BJ (cell line): ENCODE results near the gene HPN. TPM values are rescaled to one million over a fixed set of nuclear protein-coding genes. Genes with fewer than 3 reads are reported as not detected.
"Not testable (repeated sequence)": the region's sequence is repeated elsewhere in the genome, so short reads cannot be mapped to it uniquely, and the experiment has no call there.

Source experiments
- CTCF ChIA-PET: fragments of 350-600 bp; formaldehyde crosslinking; extraction: SDS; loops from one replicate; lab custom pipeline; 2021; ENCODE audit warnings: antibody characterized with exemption, inconsistent platforms; lab: Yijun Ruan, JAX
- POLR2A ChIA-PET: fragments of 300-600 bp; sonication (Branson Sonifier 250); formaldehyde crosslinking; extraction: SDS; loops from one replicate; lab custom pipeline; 2021; ENCODE audit warnings: antibody characterized with exemption; lab: Charles Lee
- DNase-seq: peaks from one replicate; pipeline ENCODE4 v3.0.0-alpha.2; 2011; ENCODE audit warnings: low read depth
- H3K27me3 ChIP-seq: 2 replicates; pipeline ENCODE4 v1.6.0; 2011; ENCODE audit warnings: low read length; ENCODE audit not compliant: control insufficient read depth, insufficient read depth
- H3K36me3 ChIP-seq: 2 replicates; pipeline ENCODE4 v1.5.1; 2011; ENCODE audit warnings: low read length; ENCODE audit not compliant: control insufficient read depth, insufficient read depth
- H3K4me3 ChIP-seq: 2 replicates; pipeline ENCODE4 v1.5.1; 2011; ENCODE audit warnings: low read depth, mild to moderate bottlenecking, control low read depth, low read length
- polyA plus RNA-seq: library from polyadenylated mRNA; depleted of rRNA; stranded (reverse); fragments of >200 nt; gene quantifications from 2 replicates; pipeline ENCODE4 v1.2.3, GENCODE V29; 2011
- TF ChIP-seq, protein P1 (sequence below): IDR thresholded peaks from 2 replicates; pipeline ENCODE4 v1.5.1; 2011; ENCODE audit warnings: low read depth, mild to moderate bottlenecking, control low read depth, inconsistent platforms, low read length, moderate library complexity; ENCODE audit not compliant: insufficient read depth

Gene HPN
- polyA plus RNA-seq, 1 experiment, result not detected

DNA sequence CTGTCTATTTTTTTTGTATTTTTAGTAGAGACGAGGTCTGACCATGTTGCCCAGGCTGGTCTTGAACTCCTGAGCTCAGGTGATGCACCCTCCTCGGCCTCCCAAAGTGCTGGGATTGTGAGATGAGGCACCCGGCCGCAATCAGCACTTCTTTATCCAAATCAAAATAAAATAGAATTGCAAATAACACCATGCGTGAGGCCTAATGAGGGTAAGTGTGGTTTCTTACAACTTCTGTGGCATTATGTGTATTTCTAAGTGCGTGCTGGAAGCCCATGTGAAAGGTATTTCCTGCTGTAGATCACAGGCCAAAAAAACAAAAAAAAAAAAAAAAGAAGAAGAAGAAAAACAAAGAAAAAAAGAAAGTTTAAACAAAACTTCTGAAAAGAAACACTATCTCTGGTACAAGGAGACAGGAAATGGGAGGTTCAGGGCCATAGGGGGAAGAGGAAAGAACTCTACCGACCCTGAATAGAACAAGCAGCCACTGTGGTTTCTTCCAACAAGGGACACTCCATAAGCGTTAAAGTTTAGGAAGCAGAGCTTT, 44.4 kb upstream of the HPN start:
- POLR2A ChIA-PET, result no interaction called here

DNA sequence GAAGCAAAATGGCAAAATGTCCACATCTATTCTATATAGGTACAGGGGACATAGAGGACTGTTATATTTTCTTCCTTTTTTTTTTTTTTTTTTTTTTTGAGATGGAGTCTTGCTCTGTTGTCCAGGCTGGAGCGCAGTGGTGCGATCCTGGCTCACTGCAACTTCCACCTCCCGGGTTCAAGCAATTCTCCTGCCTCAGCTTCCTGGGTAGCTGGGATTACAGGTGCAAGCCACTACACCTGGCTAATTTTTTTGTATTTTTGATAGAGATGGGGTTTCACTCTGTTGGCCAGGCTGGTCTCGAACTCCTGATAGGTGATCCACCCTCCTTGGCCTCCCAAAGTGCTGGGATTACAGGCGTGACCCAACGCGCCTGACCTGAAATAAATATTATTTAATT, 43.3 kb upstream of the HPN start:
- H3K36me3 ChIP-seq, POLR2A ChIA-PET, DNase-seq, H3K4me3 ChIP-seq, H3K27me3 ChIP-seq: not testable (repeated sequence)
- CTCF ChIA-PET, result interaction anchor here (1.4 kb wide), 1 partner anchor 46 kb away, joined by 3 read pairs; no protein-coding TSS in a partner anchor

More for the DNA sequence above, 44.4 kb upstream of the HPN start:
- TF ChIP-seq, protein P1, sequence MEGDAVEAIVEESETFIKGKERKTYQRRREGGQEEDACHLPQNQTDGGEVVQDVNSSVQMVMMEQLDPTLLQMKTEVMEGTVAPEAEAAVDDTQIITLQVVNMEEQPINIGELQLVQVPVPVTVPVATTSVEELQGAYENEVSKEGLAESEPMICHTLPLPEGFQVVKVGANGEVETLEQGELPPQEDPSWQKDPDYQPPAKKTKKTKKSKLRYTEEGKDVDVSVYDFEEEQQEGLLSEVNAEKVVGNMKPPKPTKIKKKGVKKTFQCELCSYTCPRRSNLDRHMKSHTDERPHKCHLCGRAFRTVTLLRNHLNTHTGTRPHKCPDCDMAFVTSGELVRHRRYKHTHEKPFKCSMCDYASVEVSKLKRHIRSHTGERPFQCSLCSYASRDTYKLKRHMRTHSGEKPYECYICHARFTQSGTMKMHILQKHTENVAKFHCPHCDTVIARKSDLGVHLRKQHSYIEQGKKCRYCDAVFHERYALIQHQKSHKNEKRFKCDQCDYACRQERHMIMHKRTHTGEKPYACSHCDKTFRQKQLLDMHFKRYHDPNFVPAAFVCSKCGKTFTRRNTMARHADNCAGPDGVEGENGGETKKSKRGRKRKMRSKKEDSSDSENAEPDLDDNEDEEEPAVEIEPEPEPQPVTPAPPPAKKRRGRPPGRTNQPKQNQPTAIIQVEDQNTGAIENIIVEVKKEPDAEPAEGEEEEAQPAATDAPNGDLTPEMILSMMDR, result no peak
- DNase-seq, result no peak
- CTCF ChIA-PET, result interaction anchor here (1.1 to 1.4 kb wide), 2 partner anchors 24 to 47 kb away, joined by 3 read pairs; no protein-coding TSS in a partner anchor
- H3K36me3 ChIP-seq, result no peaks in the 10 kb centered on the region
- H3K4me3 ChIP-seq, result no peak overlapping the region
- H3K27me3 ChIP-seq, result no peaks in the 10 kb centered on the region

DNA sequence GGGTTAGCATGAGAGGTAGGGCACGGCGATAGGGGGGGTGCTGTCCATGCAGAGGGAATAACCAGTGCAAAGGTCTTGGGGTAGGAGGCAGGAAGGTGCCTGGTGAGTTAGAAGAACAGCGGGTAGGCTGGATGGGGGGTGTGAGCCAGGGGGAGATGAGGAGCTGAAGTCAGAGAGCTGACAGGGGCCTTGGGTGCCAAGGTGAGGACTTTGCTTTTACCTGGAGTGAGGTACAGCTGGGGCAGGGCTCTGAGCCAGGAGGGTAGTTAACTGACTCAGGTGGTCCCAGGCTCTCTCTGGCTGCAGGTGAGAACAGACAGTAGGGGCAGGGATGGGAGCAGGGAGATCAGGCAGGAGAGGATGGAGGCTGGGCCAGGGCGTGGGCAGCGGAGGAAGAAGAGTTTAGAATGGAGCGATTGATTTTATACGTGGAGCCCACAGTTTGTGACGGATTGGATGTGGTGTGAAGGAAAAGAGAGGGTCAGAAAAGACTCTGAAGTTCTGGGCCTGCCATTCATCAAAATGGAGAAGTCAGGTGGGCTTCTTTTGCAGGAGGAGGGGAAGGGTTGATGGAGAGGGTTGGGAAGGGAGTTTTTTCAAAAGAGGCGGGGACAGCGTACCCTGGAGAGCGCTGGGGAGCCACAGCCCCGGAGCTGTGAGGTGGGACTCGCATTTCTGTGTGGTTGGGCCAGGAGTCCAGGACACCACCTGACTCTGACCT, 42.6 kb upstream of the HPN start:
- DNase-seq, result no peak
- Histone ChIP-seq H3K27me3 (no peaks in the 10 kb centered on the region), H3K4me3 (peak overlapping the region; percentile 87), H3K36me3 (no peaks in the 10 kb centered on the region)
- TF ChIP-seq, protein P1, result no peak
- CTCF ChIA-PET, result interaction anchor here (0.6 to 1.2 kb wide), 3 partner anchors 9 to 143 kb away, joined by 3 to 4 read pairs (median 3); no protein-coding TSS in a partner anchor
- POLR2A ChIA-PET, result no interaction called here

DNA sequence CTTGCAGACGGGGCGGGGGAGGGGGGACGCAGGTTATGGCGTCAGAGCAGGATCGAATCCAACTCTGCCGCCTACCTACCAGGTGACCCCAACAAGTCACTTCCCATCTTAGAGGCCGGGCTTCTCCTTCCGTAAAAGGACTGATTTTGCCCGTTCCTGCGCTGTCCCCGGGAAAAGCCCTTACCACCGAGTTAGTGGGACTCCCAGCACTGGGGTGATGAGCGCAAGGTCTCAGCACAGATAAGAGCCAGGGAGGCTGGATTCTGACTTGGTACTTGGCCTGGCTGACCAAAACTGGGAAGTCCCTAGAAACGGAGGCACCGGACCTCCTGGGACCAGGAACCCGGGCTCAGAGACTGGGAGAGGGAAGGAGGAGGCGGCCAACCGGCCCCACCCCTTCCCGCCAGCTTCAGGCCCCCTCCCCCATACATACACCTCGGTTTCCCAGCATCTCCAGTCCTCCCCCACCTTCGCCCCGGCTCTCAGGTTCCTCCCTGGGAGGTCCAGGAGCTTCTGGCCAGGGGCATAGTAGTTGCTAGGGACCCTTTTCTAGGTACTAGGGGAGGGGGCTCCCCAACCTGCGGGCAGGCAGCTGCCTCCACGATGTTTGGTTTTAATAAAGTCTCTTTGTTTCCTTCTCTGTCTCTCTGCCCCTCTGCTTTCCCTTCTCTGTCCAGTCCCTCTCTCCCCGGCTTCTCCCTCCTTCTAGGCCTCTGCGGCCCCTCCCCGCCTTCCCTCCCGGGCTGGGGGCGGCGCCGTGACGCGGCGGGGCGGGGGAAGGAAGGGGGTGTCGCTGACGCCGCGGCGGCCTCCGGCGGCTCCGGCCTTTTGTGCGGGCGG, 41.8 kb upstream of the HPN start, which contains the start of gene GRAMD1A:
Gene GRAMD1A, plus strand, starts transcription at position 826 of the 840 bp plus-strand sequence. CDS start 156 bp downstream, outside the sequence.
- DNase-seq, result peak; percentile 38
- Histone ChIP-seq H3K27me3 (no peaks in the 10 kb centered on the region), H3K36me3 (no peaks in the 10 kb centered on the region), H3K4me3 (peak within 1 kb of the TSS; percentile 87)
- POLR2A ChIA-PET, result no interaction called here
- TF ChIP-seq, protein P1, result no peak
- CTCF ChIA-PET, result interaction anchor here (0.6 to 2.6 kb wide), 7 partner anchors 10 to 142 kb away, joined by 3 to 16 read pairs (median 3); no protein-coding TSS in a partner anchor

DNA sequence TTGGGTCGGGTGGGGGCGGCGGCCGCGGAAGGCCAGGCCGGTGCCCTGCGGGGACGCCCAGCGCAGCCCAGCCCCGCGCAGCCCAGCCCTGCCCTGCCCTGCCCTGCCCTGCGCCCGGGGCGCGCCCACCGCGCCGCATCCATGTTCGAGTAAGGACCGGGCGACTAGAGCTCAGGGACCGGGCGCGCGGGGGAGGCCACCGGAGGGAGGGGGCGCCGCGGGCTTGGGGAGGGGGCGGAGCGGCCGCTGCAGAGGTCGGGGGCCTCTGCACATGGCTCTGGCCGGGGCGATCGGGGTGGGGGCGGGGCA, 41.2 kb upstream of the HPN start:
- Histone ChIP-seq H3K36me3 (0 out of 2 replicates have a peak, but pooled peaks cover under 1% of the 10 kb centered on the region), H3K4me3 (peak overlapping the region; percentile 87), H3K27me3 (no peaks in the 10 kb centered on the region)
- ChIA-PET POLR2A (no interaction called here), CTCF (interaction anchor here (0.8 to 2.6 kb wide), 6 partner anchors 9 to 44 kb away, joined by 3 to 16 read pairs (median 5); no protein-coding TSS in a partner anchor)
- no peak for DNase-seq
- TF ChIP-seq, protein P1, result no peak
